GM12865 (cell line): ENCODE data around the gene MDP1.
A peak's percentile ranks its signal among the peaks of the same experiment; 100 is the strongest.

Source experiments
- DNase-seq: peaks from one replicate; pipeline ENCODE4 v3.0.0; 2010; ENCODE audit warnings: low read depth
- H3K4me3 ChIP-seq: 2 replicates; pipeline ENCODE4 v1.5.1; 2011; ENCODE audit warnings: mild to moderate bottlenecking, low read depth, low read length, control low read depth
- CTCF ChIP-seq: IDR thresholded peaks from 2 replicates; pipeline ENCODE4 v1.5.1; 2011; ENCODE audit warnings: low read length, control low read depth, low read depth, inconsistent platforms; ENCODE audit not compliant: insufficient read depth; ENCODE audit errors: missing control alignments

MDP1 gene

GRCh38 chr14:24198814-24199524 is 16.9 kb downstream of the MDP1 start:
- no peak for TF ChIP-seq CTCF
- DNase-seq: no peak

GRCh38 chr14:24197056-24197450 is 18.8 kb downstream of the MDP1 start:
- no peak for TF ChIP-seq CTCF
- peak overlapping the region; percentile 77 for H3K4me3 ChIP-seq
- no peak for DNase-seq

More at GRCh38 chr14:24198814-24199524, 16.9 kb downstream of the MDP1 start:
- H3K4me3 ChIP-seq: no peak overlapping the region

GRCh38 chr14:24196071-24197055 is 19.5 kb downstream of the MDP1 start:
- DNase-seq: peak; percentile 75
- H3K4me3 ChIP-seq: peak overlapping the region; percentile 77
- TF ChIP-seq CTCF: no peak

GRCh38 chr14:24195186-24196070 is 20.4 kb downstream of the MDP1 start, which contains the start of gene TM9SF1:
TSS of gene TM9SF1 (minus strand) at chr14:24195441. CDS start at chr14:24195019, 422 bp downstream.
- H3K4me3 ChIP-seq: peak within 1 kb of the TSS; percentile 77
- no peak for TF ChIP-seq CTCF
- peak; percentile 96 for DNase-seq

GRCh38 chr14:24194873-24195185 is 21.0 kb downstream of the MDP1 start:
- DNase-seq: no peak
- TF ChIP-seq CTCF: no peak

GRCh38 chr14:24194186-24194872 is 21.5 kb downstream of the MDP1 start:
- TF ChIP-seq CTCF: no peak
- DNase-seq: no peak
- H3K4me3 ChIP-seq: peak overlapping the region; percentile 77

More at GRCh38 chr14:24194873-24195185, 21.0 kb downstream of the MDP1 start:
- H3K4me3 ChIP-seq: peak overlapping the region; percentile 77
